GM12864 (cell line): Measurements from ENCODE around the gene VASP.

Experiments
- DNase-seq: peaks from one replicate; pipeline ENCODE4 v3.0.0-alpha.2; 2011; ENCODE audit warnings: low read depth
- H3K4me3 ChIP-seq: 2 replicates; pipeline ENCODE4 v1.5.1; 2011; ENCODE audit warnings: mild to moderate bottlenecking, low read depth, low read length, control low read depth
- CTCF ChIP-seq: IDR thresholded peaks from 2 replicates; pipeline ENCODE4 v1.5.1; 2011; ENCODE audit warnings: low read depth, mild to moderate bottlenecking, moderate library complexity, low read length, control low read depth, inconsistent platforms; ENCODE audit errors: missing control alignments

Gene VASP

GRCh38 chr19:45498411-45499195 lies 8.7 kb upstream of the VASP start, which contains the start of gene PPM1N:
PPM1N (plus strand) TSS chr19:45498443; CDS start chr19:45498473, 30 bp downstream.
- peak within 1 kb of the TSS; percentile 52 for H3K4me3 ChIP-seq
- TF ChIP-seq CTCF, result peak; percentile 40
- DNase-seq, result no peak

- no peak for DNase-seq
- H3K4me3 ChIP-seq, result no peak overlapping the region; the same call in 1 of the 2 replicates
Observed at GRCh38 chr19:45499196-45500180, 7.8 kb upstream of the VASP start.

GRCh38 chr19:45500918-45501729 lies 6.2 kb upstream of the VASP start:
- no peak overlapping the region for H3K4me3 ChIP-seq
- DNase-seq, result no peak
- no peak for TF ChIP-seq CTCF

More at GRCh38 chr19:45499196-45500180, 7.8 kb upstream of the VASP start:
- TF ChIP-seq CTCF, result no peak

GRCh38 chr19:45501730-45502014 lies 5.6 kb upstream of the VASP start:
- no peak for DNase-seq
- no peak for TF ChIP-seq CTCF
- H3K4me3 ChIP-seq, result no peak overlapping the region

- H3K4me3 ChIP-seq, result no peak overlapping the region; the same call in 1 of the 2 replicates
- DNase-seq, result no peak
- TF ChIP-seq CTCF, result no peak
Observed at GRCh38 chr19:45502111-45502510, 5.2 kb upstream of the VASP start.

GRCh38 chr19:45503909-45504308 lies 3.4 kb upstream of the VASP start:
- no peak for TF ChIP-seq CTCF
- no peak overlapping the region for H3K4me3 ChIP-seq
- DNase-seq, result no peak
